IMR-90 (cell line): ENCODE results near the gene LUC7L3. TPM values are rescaled to one million over a fixed set of nuclear protein-coding genes. Genes with fewer than 3 reads are reported as not detected.

Experiments
- ATAC-seq: fragments of 200-7000 bp; cut with Tn5 transposase; 2 replicates; pipeline ENCODE4 v1.9.1; 2020; ENCODE audit warnings: low read depth, mild to moderate bottlenecking, moderate library complexity
- BruUV-seq: library from RNA; stranded (reverse); fragments of 400-500 nt; replicated peaks from 2 replicates; lab custom pipeline; 2021; lab: Mats Ljungman, UMichigan
- CTCF ChIA-PET: fragments of 300-600 bp; formaldehyde crosslinking; extraction: SDS; loops from one replicate; lab custom pipeline; 2021; ENCODE audit warnings: antibody characterized with exemption; lab: Yijun Ruan, JAX
- POLR2A ChIA-PET: fragments of 300-600 bp; sonication (Branson Sonifier 250); formaldehyde crosslinking; loops from one replicate; lab custom pipeline; 2022; ENCODE audit warnings: antibody characterized with exemption; ENCODE audit not compliant: unreplicated experiment; lab: Charles Lee
- DNase-seq: peaks from one replicate; pipeline ENCODE4 v3.0.0; 2013
- H2AFZ ChIP-seq: replicated peaks from 2 replicates; pipeline ENCODE3; 2013; ENCODE audit warnings: low read length, mild to moderate bottlenecking; ENCODE audit not compliant: poor library complexity
- H2AK5ac ChIP-seq: 2 replicates; pipeline ENCODE4 v1.6.1; 2013; ENCODE audit warnings: low read depth, low read length, inconsistent platforms
- H2AK9ac ChIP-seq: replicated peaks from 2 replicates; pipeline ENCODE3; 2013; ENCODE audit warnings: mild to moderate bottlenecking, low read depth, low read length, moderate library complexity; ENCODE audit not compliant: poor library complexity
- H2BK120ac ChIP-seq: 2 replicates; pipeline ENCODE4 v1.6.1; 2013; ENCODE audit warnings: low read depth, low read length, inconsistent platforms
- H2BK15ac ChIP-seq: 3 replicates; pipeline ENCODE4 v1.6.1; 2013; ENCODE audit warnings: low read depth, low read length, inconsistent platforms
- H2BK20ac ChIP-seq: 2 replicates; pipeline ENCODE4 v1.6.1; 2013; ENCODE audit warnings: low read depth, mild to moderate bottlenecking, inconsistent platforms, low read length, moderate library complexity
- H2BK5ac ChIP-seq: 2 replicates; pipeline ENCODE4 v1.6.1; 2013; ENCODE audit warnings: mild to moderate bottlenecking, low read depth, low read length, inconsistent platforms; ENCODE audit not compliant: poor library complexity, severe bottlenecking
- H3K14ac ChIP-seq: replicated peaks from 2 replicates; pipeline ENCODE4 v1.6.1; 2013; ENCODE audit warnings: low read depth, low read length, inconsistent platforms
- H3K18ac ChIP-seq: 2 replicates; pipeline ENCODE4 v1.6.1; 2013; ENCODE audit warnings: low read depth, low read length, control low read depth
- H3K23ac ChIP-seq: 2 replicates; pipeline ENCODE4 v1.6.1; 2013; ENCODE audit warnings: low read depth, low read length, inconsistent platforms
- H3K27ac ChIP-seq: 2 replicates; pipeline ENCODE4 v1.5.1; 2013; ENCODE audit warnings: mild to moderate bottlenecking, control low read depth, low read length; ENCODE audit not compliant: insufficient read depth
- H3K27me3 ChIP-seq: 2 replicates; pipeline ENCODE4 v1.6.1; 2013; ENCODE audit warnings: low read length; ENCODE audit not compliant: control insufficient read depth, insufficient read depth
- H3K36me3 ChIP-seq: 2 replicates; pipeline ENCODE4 v1.6.1; 2013; ENCODE audit warnings: low read length, mixed read lengths; ENCODE audit not compliant: control insufficient read depth, insufficient read depth
- H3K4ac ChIP-seq: 2 replicates; pipeline ENCODE4 v1.6.1; 2013; ENCODE audit warnings: low read depth, low read length, inconsistent platforms
- H3K4me1 ChIP-seq: 2 replicates; pipeline ENCODE4 v1.6.1; 2013; ENCODE audit warnings: low read length, mixed read lengths; ENCODE audit not compliant: control insufficient read depth, insufficient read depth
- H3K4me2 ChIP-seq: 2 replicates; pipeline ENCODE4 v1.6.1; 2013; ENCODE audit warnings: low read depth, mild to moderate bottlenecking, control low read depth, low read length, moderate library complexity
- H3K4me3 ChIP-seq: 2 replicates; pipeline ENCODE4 v1.5.1; 2013; ENCODE audit warnings: low read depth, mild to moderate bottlenecking, control low read depth, low read length, moderate library complexity; ENCODE audit not compliant: insufficient read depth
- H3K56ac ChIP-seq: 2 replicates; pipeline ENCODE4 v1.6.1; 2013; ENCODE audit warnings: low read length, inconsistent platforms; ENCODE audit not compliant: insufficient read depth; ENCODE audit errors: extremely low read depth
- H3K79me1 ChIP-seq, 2 experiments: 2 replicates each; pipeline ENCODE4 v1.6.1; 2013; ENCODE audit warnings: low read length in 2 of 2, inconsistent platforms in 1 of 2, low read depth in 1 of 2
- H3K9ac ChIP-seq: 2 replicates; pipeline ENCODE4 v1.6.1; 2013; ENCODE audit warnings: low read depth, low read length, control low read depth
- H3K9me1 ChIP-seq: 2 replicates; pipeline ENCODE4 v1.6.1; 2013; ENCODE audit warnings: low read length, inconsistent platforms; ENCODE audit not compliant: insufficient read depth
- H3K9me3 ChIP-seq: 2 replicates; pipeline ENCODE4 v1.6.1; 2013; ENCODE audit warnings: low read length; ENCODE audit not compliant: control insufficient read depth, insufficient read depth
- H4K20me1 ChIP-seq: 2 replicates; pipeline ENCODE4 v1.6.1; 2013; ENCODE audit warnings: low read length, inconsistent platforms; ENCODE audit not compliant: insufficient read depth
- H4K5ac ChIP-seq: 2 replicates; pipeline ENCODE4 v1.6.1; 2013; ENCODE audit warnings: mild to moderate bottlenecking, low read depth, low read length, control low read depth
- H4K8ac ChIP-seq, 2 experiments: 2 replicates each; pipeline ENCODE4 v1.6.1; 2013; ENCODE audit warnings: low read depth in 2 of 2, low read length in 2 of 2, control low read depth in 1 of 2, inconsistent platforms in 1 of 2
- H4K91ac ChIP-seq: 2 replicates; pipeline ENCODE4 v1.6.1; 2013; ENCODE audit warnings: low read depth, low read length, inconsistent platforms; ENCODE audit not compliant: insufficient read depth
- BHLHE40 ChIP-seq: fragments of 150-350 bp; IDR thresholded peaks from 2 replicates; pipeline ENCODE4 v1.6.1; 2016; ENCODE audit warnings: mild to moderate bottlenecking, low read depth, low read length
- CEBPB ChIP-seq: IDR thresholded peaks from 2 replicates; pipeline ENCODE4 v1.6.1; 2012; ENCODE audit warnings: low read depth, low read length, improper control_type of control experiment
- CHD1 ChIP-seq: IDR thresholded peaks from 2 replicates; pipeline ENCODE4 v1.6.1; 2012; ENCODE audit warnings: low read depth, low read length, improper control_type of control experiment
- FOS ChIP-seq: fragments of 150-350 bp; IDR thresholded peaks from 2 replicates; pipeline ENCODE4 v1.6.1; 2016; ENCODE audit warnings: low read depth, low read length
- MAFK ChIP-seq: IDR thresholded peaks from 2 replicates; pipeline ENCODE4 v1.6.1; 2012; ENCODE audit warnings: low read depth, low read length, improper control_type of control experiment
- MAZ ChIP-seq: IDR thresholded peaks from 2 replicates; pipeline ENCODE4 v1.6.1; 2012; ENCODE audit warnings: low read depth, mild to moderate bottlenecking, low read length, improper control_type of control experiment, moderate library complexity, borderline replicate concordance
- MXI1 ChIP-seq: IDR thresholded peaks from 2 replicates; pipeline ENCODE4 v1.6.1; 2012; ENCODE audit warnings: low read depth, mild to moderate bottlenecking, low read length, moderate library complexity, borderline replicate concordance
- NFE2L2 ChIP-seq: fragments of 150-350 bp; IDR thresholded peaks from 2 replicates; pipeline ENCODE4 v1.6.1; 2016; ENCODE audit warnings: low read depth, mild to moderate bottlenecking, low read length
- POLR2A ChIP-seq: IDR thresholded peaks from 2 replicates; pipeline ENCODE4 v1.6.1; 2012; ENCODE audit warnings: mild to moderate bottlenecking, low read depth, low read length
- RAD21 ChIP-seq: IDR thresholded peaks from 2 replicates; pipeline ENCODE4 v1.6.1; 2012; ENCODE audit warnings: low read length, improper control_type of control experiment
- RCOR1 ChIP-seq: IDR thresholded peaks from 2 replicates; pipeline ENCODE4 v1.6.1; 2012; ENCODE audit warnings: mild to moderate bottlenecking, low read length, improper control_type of control experiment; ENCODE audit not compliant: insufficient replicate concordance
- RFX5 ChIP-seq: IDR thresholded peaks from 2 replicates; pipeline ENCODE4 v1.8.0; 2012; ENCODE audit warnings: low read depth, mild to moderate bottlenecking, low read length, moderate library complexity
- SMC3 ChIP-seq: fragments of 150-350 bp; IDR thresholded peaks from 2 replicates; pipeline ENCODE4 v1.6.1; 2016; ENCODE audit warnings: low read depth, mild to moderate bottlenecking, antibody characterized with exemption, low read length, moderate library complexity
- WGBS, 2 experiments: methylation state at CpG; one replicate each; pipeline versions ENCODE4 v1.1.5 to v1.1.7; 2013; ENCODE audit warnings: missing lambda C conversion rate in 2 of 2; ENCODE audit not compliant: insufficient read length in 1 of 2; ENCODE audit errors: extremely low coverage in 2 of 2; 5-methylcytosine and 5-hydroxymethylcytosine counted together
- dilution Hi-C: fragments of 300-500 bp; cut with HindIII; formaldehyde crosslinking; loops from one replicate; pipeline ENCODE4 v1.14.3; 2018; ENCODE audit warnings: low sequenced_read_pairs; ENCODE audit not compliant: unreplicated experiment
- in situ Hi-C: fragments of 300-500 bp; cut with MboI; formaldehyde crosslinking; loops from 3 replicates; pipeline ENCODE4 v1.14.3; 2019; ENCODE audit warnings: low sequenced_read_pairs, inconsistent platforms, mixed read lengths
- intact Hi-C: fragments of 100-400 bp; cut with micrococcal nuclease; formaldehyde crosslinking; loops from 2 replicates; pipeline ENCODE4 v1.10.0; 2022
- polyA plus RNA-seq, 3 experiments: library from polyadenylated mRNA; depleted of rRNA; stranded (reverse); fragments of >200 nt; gene quantifications; 2 replicates each; pipeline ENCODE4 v1.2.3, GENCODE V29; 2012; ENCODE audit warnings: low replicate concordance in 1 of 3
- total RNA-seq: library from RNA; depleted of rRNA; stranded (reverse); fragments of >200 nt; gene quantifications from 2 replicates; pipeline ENCODE4 v1.2.3, GENCODE V29; 2012
- TF ChIP-seq, protein P1 (sequence below): conservative IDR thresholded peaks from 2 replicates; pipeline ENCODE4 v1.5.1; 2012; ENCODE audit warnings: mild to moderate bottlenecking, low read depth, low read length, improper control_type of control experiment
- TF ChIP-seq, protein P2 (sequence below): fragments of 150-350 bp; IDR thresholded peaks from 2 replicates; pipeline ENCODE4 v1.6.1; 2016; ENCODE audit warnings: low read depth, mild to moderate bottlenecking, low read length, moderate library complexity, borderline replicate concordance
- TF ChIP-seq, protein P3 (sequence below): fragments of 150-350 bp; IDR thresholded peaks from 2 replicates; pipeline ENCODE4 v1.6.1; 2017; ENCODE audit warnings: mild to moderate bottlenecking, antibody characterized with exemption, low read length, low read depth

The LUC7L3 gene
- total and polyA plus RNA-seq, 2 of the 4 experiments (the other 2 are of a cell fraction) = 17.7 to 44.7 TPM

DNA sequence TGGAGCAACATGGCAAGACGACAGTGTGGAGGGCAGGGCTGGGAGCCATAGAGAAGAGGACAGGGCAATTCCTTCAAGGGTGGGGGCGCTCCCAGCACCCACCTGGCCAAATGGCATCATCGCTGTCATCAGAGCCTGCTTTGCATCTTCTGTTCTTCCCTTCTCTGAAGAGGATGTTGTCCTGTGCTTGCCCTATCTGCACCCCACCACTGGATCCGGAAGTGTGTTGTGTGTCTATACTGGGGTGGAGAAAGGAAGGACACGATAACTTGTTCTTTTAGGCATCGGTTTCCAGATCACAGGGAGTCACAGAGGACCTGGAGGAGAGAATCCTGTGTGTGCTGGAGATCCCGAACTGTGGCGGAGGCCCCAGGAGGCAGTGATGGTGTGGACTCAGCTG, 73.6 kb downstream of the LUC7L3 start:
- no peaks in the 10 kb centered on the region for H3K36me3 ChIP-seq
- no peak overlapping the region for H2AFZ ChIP-seq
- no TSS peak for BruUV-seq
- H3K79me1 ChIP-seq = no peaks in the 10 kb centered on the region
- no peak overlapping the region for H3K14ac ChIP-seq
- no peak overlapping the region for H2AK5ac ChIP-seq
- H4K8ac ChIP-seq = no peak overlapping the region
- H2BK15ac ChIP-seq = no peak overlapping the region
- ChIA-PET CTCF (no interaction called here), POLR2A (no interaction called here)
- peaks cover 2% of the 10 kb centered on the region for H3K27me3 ChIP-seq
- H4K91ac ChIP-seq = no peak overlapping the region
- ATAC-seq = no peak
- H2BK20ac ChIP-seq = no peak overlapping the region
- intact Hi-C loops = no loop called here
- no peak overlapping the region for H3K9ac ChIP-seq
- H3K9me1 ChIP-seq = no peaks in the 10 kb centered on the region
- WGBS, 2 experiments = 100% methylated on average over 1 of the region's 8 CpGs; no CpG with 5 or more reads in 1 of the 2 experiments
- H3K18ac ChIP-seq = no peak overlapping the region
- H2BK5ac ChIP-seq = no peak overlapping the region
- no peak overlapping the region for H4K5ac ChIP-seq
- no peak overlapping the region for H2BK120ac ChIP-seq
- H4K20me1 ChIP-seq = no peaks in the 10 kb centered on the region
- dilution Hi-C loops = no loop called here
- no peak overlapping the region for H3K4me2 ChIP-seq
- in situ Hi-C loops = no loop called here
- H3K4me1 ChIP-seq = peaks cover 4% of the 10 kb centered on the region; the same call in 1 of the 2 replicates
- no peak overlapping the region for H3K4me3 ChIP-seq
- TF ChIP-seq FOS = no peak
- no peak for TF ChIP-seq POLR2A
- no peak for TF ChIP-seq RCOR1
- TF ChIP-seq, protein P1, sequence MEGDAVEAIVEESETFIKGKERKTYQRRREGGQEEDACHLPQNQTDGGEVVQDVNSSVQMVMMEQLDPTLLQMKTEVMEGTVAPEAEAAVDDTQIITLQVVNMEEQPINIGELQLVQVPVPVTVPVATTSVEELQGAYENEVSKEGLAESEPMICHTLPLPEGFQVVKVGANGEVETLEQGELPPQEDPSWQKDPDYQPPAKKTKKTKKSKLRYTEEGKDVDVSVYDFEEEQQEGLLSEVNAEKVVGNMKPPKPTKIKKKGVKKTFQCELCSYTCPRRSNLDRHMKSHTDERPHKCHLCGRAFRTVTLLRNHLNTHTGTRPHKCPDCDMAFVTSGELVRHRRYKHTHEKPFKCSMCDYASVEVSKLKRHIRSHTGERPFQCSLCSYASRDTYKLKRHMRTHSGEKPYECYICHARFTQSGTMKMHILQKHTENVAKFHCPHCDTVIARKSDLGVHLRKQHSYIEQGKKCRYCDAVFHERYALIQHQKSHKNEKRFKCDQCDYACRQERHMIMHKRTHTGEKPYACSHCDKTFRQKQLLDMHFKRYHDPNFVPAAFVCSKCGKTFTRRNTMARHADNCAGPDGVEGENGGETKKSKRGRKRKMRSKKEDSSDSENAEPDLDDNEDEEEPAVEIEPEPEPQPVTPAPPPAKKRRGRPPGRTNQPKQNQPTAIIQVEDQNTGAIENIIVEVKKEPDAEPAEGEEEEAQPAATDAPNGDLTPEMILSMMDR = no peak
- TF ChIP-seq, protein P2, sequence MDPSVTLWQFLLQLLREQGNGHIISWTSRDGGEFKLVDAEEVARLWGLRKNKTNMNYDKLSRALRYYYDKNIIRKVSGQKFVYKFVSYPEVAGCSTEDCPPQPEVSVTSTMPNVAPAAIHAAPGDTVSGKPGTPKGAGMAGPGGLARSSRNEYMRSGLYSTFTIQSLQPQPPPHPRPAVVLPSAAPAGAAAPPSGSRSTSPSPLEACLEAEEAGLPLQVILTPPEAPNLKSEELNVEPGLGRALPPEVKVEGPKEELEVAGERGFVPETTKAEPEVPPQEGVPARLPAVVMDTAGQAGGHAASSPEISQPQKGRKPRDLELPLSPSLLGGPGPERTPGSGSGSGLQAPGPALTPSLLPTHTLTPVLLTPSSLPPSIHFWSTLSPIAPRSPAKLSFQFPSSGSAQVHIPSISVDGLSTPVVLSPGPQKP = no peak
- TF ChIP-seq MXI1 = no peak
- no peak for TF ChIP-seq NFE2L2
- no peak for TF ChIP-seq CEBPB
- no peak for TF ChIP-seq MAFK
- TF ChIP-seq RFX5 = no peak
- no peak for TF ChIP-seq MAZ
- no peak for TF ChIP-seq RAD21
- TF ChIP-seq SMC3 = no peak
- TF ChIP-seq, protein P3, sequence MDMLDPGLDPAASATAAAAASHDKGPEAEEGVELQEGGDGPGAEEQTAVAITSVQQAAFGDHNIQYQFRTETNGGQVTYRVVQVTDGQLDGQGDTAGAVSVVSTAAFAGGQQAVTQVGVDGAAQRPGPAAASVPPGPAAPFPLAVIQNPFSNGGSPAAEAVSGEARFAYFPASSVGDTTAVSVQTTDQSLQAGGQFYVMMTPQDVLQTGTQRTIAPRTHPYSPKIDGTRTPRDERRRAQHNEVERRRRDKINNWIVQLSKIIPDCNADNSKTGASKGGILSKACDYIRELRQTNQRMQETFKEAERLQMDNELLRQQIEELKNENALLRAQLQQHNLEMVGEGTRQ = no peak
- no peak for TF ChIP-seq BHLHE40
- no peak for TF ChIP-seq CHD1
- DNase-seq = no peak
- no peaks in the 10 kb centered on the region for H3K9me3 ChIP-seq
- no peak overlapping the region for H3K27ac ChIP-seq
- no peak overlapping the region for H3K4ac ChIP-seq
- H2AK9ac ChIP-seq = no peak overlapping the region
- H3K56ac ChIP-seq = no peak overlapping the region
- H3K23ac ChIP-seq = no peak overlapping the region
